Stimulated activated CD4-positive, alpha-beta T cell treated with anti-CD3 and anti-CD28 coated beads, Interleukin-12 subunit alpha, Interleukin-12 subunit beta, amount 100 ng/mL, for 4 hours (primary cell): ENCODE results near the gene UBALD1.

ENCODE experiments used
- DNase-seq: peaks from one replicate; pipeline ENCODE4 v3.0.0-alpha.2; 2020

UBALD1 gene

GRCh38 chr16:4641895-4642294 is 27.2 kb upstream of the UBALD1 start:
- no peak for DNase-seq

GRCh38 chr16:4641306-4641687 is 26.6 kb upstream of the UBALD1 start:
- no peak for DNase-seq

GRCh38 chr16:4640572-4641305 is 26.1 kb upstream of the UBALD1 start:
- no peak for DNase-seq

- no peak for DNase-seq
These were observed 25.3 kb upstream of the UBALD1 start for GRCh38 chr16:4639899-4640509.

- no peak for DNase-seq
These were observed 22.9 kb upstream of the UBALD1 start for GRCh38 chr16:4637501-4638166.

- no peak for DNase-seq
These were observed 21.5 kb upstream of the UBALD1 start for GRCh38 chr16:4636196-4636595.

- no peak for DNase-seq
These were observed 20.1 kb upstream of the UBALD1 start for GRCh38 chr16:4634768-4635167.

GRCh38 chr16:4633910-4634635 is 19.4 kb upstream of the UBALD1 start:
- DNase-seq = no peak

GRCh38 chr16:4631444-4631843 is 16.8 kb upstream of the UBALD1 start:
- DNase-seq = no peak

GRCh38 chr16:4628283-4628682 is 13.6 kb upstream of the UBALD1 start:
- no peak for DNase-seq

- DNase-seq = no peak
These were observed 11.7 kb upstream of the UBALD1 start for GRCh38 chr16:4626396-4626795.

GRCh38 chr16:4625560-4626159 is 11.0 kb upstream of the UBALD1 start:
- DNase-seq = no peak

- DNase-seq = peak; percentile 63
These were observed 10.3 kb upstream of the UBALD1 start for GRCh38 chr16:4624827-4625559.

- peak; percentile 85 for DNase-seq
These were observed 9.5 kb upstream of the UBALD1 start, which contains the start of gene MGRN1 for GRCh38 chr16:4624015-4624826. MGRN1 (plus strand) TSS chr16:4624826; CDS start chr16:4624961, 135 bp downstream.

- no peak for DNase-seq
These were observed 8.9 kb upstream of the UBALD1 start for GRCh38 chr16:4623593-4623992.

GRCh38 chr16:4618645-4619418 is 4.1 kb upstream of the UBALD1 start:
- no peak for DNase-seq

- no peak for DNase-seq
These were observed 3.2 kb upstream of the UBALD1 start for GRCh38 chr16:4617880-4618279.

GRCh38 chr16:4616047-4616811 is 1.5 kb upstream of the UBALD1 start:
- peak; percentile 98 for DNase-seq

- no peak for DNase-seq
These were observed 827 bp upstream of the UBALD1 start for GRCh38 chr16:4615384-4616046.
